Measurements from ENCODE around the gene HYCC1.

DNA sequence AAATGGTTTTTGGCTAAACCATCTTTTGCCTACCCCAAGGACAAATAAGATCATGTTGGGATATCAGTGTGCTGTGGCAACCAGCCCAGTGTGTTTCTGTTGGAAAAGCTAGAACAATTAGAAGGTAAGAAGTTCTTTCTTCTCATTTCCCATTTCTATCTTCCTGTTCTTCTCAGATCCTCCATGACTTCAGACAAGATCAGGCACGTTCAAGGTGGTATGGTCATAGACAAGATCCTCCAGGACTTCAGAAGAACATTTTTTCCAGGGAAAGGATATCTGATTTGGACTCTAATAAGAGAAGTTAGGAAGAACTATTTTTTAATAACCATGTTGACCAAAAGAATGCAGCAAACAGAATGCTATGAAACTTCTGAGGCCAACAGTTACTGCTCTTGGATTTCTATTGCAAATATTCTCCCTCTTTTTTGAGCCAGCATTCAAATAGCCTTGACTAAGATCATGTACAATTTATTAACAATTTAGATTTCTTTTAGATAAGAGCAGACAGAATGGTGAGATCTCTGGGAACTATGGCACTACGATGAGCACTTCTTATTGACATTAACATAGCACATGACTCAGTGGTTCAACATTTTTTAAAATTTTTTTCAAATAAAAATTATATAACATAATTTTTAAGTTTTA lies 15.9 kb downstream of the HYCC1 start:
- TF ChIP-seq, protein P1, sequence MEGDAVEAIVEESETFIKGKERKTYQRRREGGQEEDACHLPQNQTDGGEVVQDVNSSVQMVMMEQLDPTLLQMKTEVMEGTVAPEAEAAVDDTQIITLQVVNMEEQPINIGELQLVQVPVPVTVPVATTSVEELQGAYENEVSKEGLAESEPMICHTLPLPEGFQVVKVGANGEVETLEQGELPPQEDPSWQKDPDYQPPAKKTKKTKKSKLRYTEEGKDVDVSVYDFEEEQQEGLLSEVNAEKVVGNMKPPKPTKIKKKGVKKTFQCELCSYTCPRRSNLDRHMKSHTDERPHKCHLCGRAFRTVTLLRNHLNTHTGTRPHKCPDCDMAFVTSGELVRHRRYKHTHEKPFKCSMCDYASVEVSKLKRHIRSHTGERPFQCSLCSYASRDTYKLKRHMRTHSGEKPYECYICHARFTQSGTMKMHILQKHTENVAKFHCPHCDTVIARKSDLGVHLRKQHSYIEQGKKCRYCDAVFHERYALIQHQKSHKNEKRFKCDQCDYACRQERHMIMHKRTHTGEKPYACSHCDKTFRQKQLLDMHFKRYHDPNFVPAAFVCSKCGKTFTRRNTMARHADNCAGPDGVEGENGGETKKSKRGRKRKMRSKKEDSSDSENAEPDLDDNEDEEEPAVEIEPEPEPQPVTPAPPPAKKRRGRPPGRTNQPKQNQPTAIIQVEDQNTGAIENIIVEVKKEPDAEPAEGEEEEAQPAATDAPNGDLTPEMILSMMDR (IDR thresholded peaks at IDR 0.05): no peak
- no peak for TF ChIP-seq POLR2AphosphoS5 (IDR thresholded peaks at IDR 0.05; ENCODE audit: low read depth, low read length)

Data from Panc1 (cell line).